Transverse colon (tissue), 4 donors: ENCODE results near the gene GBF1.

Experiments used
- CTCF ChIP-seq, 5 experiments: fragments of 200-600 bp in 3 of 5; fragments of 450-650 bp in 2 of 5; sonication (generic) in 3 of 5; IDR thresholded peaks; 1 replicate in 2 of 5; 2 replicates in 3 of 5; pipeline ENCODE4 v1.5.1; 2016 to 2017; ENCODE audit warnings: antibody characterized with exemption in 5 of 5, inconsistent platforms in 3 of 5, mild to moderate bottlenecking in 2 of 5, moderate library complexity in 1 of 5
- EP300 ChIP-seq: sonication (generic); formaldehyde crosslinking; IDR thresholded peaks from one replicate; pipeline ENCODE4 v1.6.1; 2017; ENCODE audit warnings: antibody characterized with exemption, low read depth
- POLR2AphosphoS5 ChIP-seq, 3 donors: sonication (generic); formaldehyde crosslinking; IDR thresholded peaks; one replicate each; pipeline ENCODE4 v1.6.1; 2016; ENCODE audit warnings: antibody characterized with exemption in 3 of 3

GRCh38 chr10:102405108-102405571 is 159.8 kb downstream of the GBF1 start:
- no peak for TF ChIP-seq POLR2AphosphoS5 (IDR thresholded peaks at IDR 0.05)
- TF ChIP-seq CTCF (IDR thresholded peaks at IDR 0.05), result no peak
- TF ChIP-seq EP300, result no peak
